PC-3 (cell line): ENCODE results near the gene GOLGA8A.
"Not testable (repeated sequence)": the region's sequence is repeated elsewhere in the genome, so short reads cannot be mapped to it uniquely, and the experiment has no call there.

ENCODE experiments used
- CTCF ChIP-seq: fragments of 300-600 bp; sonication (generic); conservative IDR thresholded peaks from 2 replicates; pipeline ENCODE4 v1.5.1; 2017; ENCODE audit warnings: antibody characterized with exemption, low read depth, mild to moderate bottlenecking, low read length
- EZH2 ChIP-seq: fragments of 300-600 bp; sonication (generic); IDR thresholded peaks from one replicate; pipeline ENCODE4 v1.6.1; 2017; ENCODE audit warnings: antibody characterized with exemption, mild to moderate bottlenecking, low read length; ENCODE audit not compliant: unreplicated experiment

- TF ChIP-seq CTCF, EZH2: not testable (repeated sequence)
Observed at GRCh38 chr15:34389594-34390086, 48.0 kb downstream of the GOLGA8A start.
